ENCODE results near the gene KLRC1. TPM values are rescaled to one million over a fixed set of nuclear protein-coding genes. Genes with fewer than 3 reads are reported as not detected.

KLRC1 gene
- total RNA-seq, 1 experiment from 2014 or later = not detected

DNA sequence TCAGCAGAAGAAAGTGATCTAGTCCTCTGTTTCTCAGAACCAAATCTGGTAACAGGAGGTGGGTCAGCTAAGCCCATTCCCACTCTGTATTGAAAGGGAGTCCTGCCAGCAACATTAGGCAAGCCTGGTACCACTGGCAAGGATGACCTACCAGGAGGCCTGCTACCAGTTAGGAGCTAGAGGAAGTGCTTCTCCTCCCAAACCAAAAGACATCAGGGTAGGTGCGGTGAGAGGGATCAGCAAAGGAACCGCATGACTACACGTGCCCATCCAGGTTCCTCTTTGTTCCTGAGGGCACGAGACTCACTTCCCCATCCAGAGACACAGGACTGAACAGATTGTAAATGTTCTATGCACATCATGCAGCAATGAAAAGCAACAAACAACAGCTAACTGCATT, 46.5 kb downstream of the KLRC1 start:
- ChIA-PET CTCF (no interaction called here), POLR2A (no interaction called here)
- Mint-ChIP-seq H3K9me3 (peaks cover 8% of the 10 kb centered on the region), H3K4me3 (no peak overlapping the region), H3K27ac (no peak overlapping the region; the same call in 1 of the 2 replicates), H3K27me3 (ENCODE audit: low read depth) (no peaks in the 10 kb centered on the region; the same call in 1 of the 2 replicates), H3K36me3 (0 out of 2 replicates have a peak, but pooled peaks cover 3% of the 10 kb centered on the region), H3K4me1 (peaks cover 17% of the 10 kb centered on the region)
- TF ChIP-seq NFATC4 (CRISPR knock-in tag; IDR thresholded peaks at IDR 0.05) (no peak), OVOL2 (CRISPR knock-in tag; IDR thresholded peaks at IDR 0.05; ENCODE audit: borderline replicate concordance) (no peak), ELF4 (CRISPR knock-in tag; IDR thresholded peaks at IDR 0.05; ENCODE audit: low read depth) (no peak), JUN (CRISPR knock-in tag; IDR thresholded peaks at IDR 0.05) (no peak), NR2C2 (CRISPR knock-in tag; IDR thresholded peaks at IDR 0.05) (no peak), GABPB1 (CRISPR knock-in tag; IDR thresholded peaks at IDR 0.05) (no peak), CREM (CRISPR knock-in tag; IDR thresholded peaks at IDR 0.05) (no peak), CBFB (CRISPR knock-in tag; IDR thresholded peaks at IDR 0.05; ENCODE audit: low read depth) (no peak), TEAD1 (CRISPR knock-in tag; IDR thresholded peaks at IDR 0.05) (no peak), ZNF263 (CRISPR knock-in tag; IDR thresholded peaks at IDR 0.05; ENCODE audit: low read depth) (no peak)
- TF ChIP-seq, protein P1, sequence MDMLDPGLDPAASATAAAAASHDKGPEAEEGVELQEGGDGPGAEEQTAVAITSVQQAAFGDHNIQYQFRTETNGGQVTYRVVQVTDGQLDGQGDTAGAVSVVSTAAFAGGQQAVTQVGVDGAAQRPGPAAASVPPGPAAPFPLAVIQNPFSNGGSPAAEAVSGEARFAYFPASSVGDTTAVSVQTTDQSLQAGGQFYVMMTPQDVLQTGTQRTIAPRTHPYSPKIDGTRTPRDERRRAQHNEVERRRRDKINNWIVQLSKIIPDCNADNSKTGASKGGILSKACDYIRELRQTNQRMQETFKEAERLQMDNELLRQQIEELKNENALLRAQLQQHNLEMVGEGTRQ (CRISPR knock-in tag; IDR thresholded peaks at IDR 0.05) = no peak
- TF ChIP-seq, protein P2, sequence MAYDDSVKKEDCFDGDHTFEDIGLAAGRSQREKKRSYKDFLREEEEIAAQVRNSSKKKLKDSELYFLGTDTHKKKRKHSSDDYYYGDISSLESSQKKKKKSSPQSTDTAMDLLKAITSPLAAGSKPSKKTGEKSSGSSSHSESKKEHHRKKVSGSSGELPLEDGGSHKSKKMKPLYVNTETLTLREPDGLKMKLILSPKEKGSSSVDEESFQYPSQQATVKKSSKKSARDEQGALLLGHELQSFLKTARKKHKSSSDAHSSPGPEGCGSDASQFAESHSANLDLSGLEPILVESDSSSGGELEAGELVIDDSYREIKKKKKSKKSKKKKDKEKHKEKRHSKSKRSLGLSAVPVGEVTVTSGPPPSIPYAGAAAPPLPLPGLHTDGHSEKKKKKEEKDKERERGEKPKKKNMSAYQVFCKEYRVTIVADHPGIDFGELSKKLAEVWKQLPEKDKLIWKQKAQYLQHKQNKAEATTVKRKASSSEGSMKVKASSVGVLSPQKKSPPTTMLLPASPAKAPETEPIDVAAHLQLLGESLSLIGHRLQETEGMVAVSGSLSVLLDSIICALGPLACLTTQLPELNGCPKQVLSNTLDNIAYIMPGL (CRISPR knock-in tag; IDR thresholded peaks at IDR 0.05) = no peak
- DNase-seq (ENCODE audit: low spot score) (no peak), ATAC-seq (no peak)

DNA sequence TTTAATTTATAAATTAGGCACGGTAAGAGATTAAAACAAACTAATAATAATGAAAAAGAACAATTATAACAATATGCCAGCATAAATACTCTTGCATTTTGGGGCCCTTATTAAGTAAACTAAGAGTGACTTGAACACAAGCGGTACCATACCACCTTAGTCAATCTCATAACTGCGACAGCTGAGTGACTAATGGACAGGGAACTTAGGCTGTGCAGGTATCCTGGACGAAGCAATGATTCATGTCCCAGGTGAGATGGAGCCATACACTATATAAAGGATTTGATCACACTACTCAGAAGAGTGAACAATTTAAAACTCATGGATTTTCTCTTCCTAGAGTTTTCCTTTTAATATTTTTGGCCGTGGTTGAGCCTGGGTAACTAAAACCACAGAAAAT, 47.9 kb downstream of the KLRC1 start:
- no peak for TF ChIP-seq MXD4 (CRISPR knock-in tag; IDR thresholded peaks at IDR 0.05; ENCODE audit: borderline replicate concordance)
- TF ChIP-seq, protein P3, sequence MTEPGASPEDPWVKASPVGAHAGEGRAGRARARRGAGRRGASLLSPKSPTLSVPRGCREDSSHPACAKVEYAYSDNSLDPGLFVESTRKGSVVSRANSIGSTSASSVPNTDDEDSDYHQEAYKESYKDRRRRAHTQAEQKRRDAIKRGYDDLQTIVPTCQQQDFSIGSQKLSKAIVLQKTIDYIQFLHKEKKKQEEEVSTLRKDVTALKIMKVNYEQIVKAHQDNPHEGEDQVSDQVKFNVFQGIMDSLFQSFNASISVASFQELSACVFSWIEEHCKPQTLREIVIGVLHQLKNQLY (CRISPR knock-in tag; IDR thresholded peaks at IDR 0.05) = no peak
- Mint-ChIP-seq H3K36me3 (0 out of 2 replicates have a peak, but pooled peaks cover 3% of the 10 kb centered on the region), H3K4me1 (peaks cover 8% of the 10 kb centered on the region), H3K27me3 (ENCODE audit: low read depth) (no peaks in the 10 kb centered on the region), H3K27ac (no peak overlapping the region), H3K9me3 (peaks cover 8% of the 10 kb centered on the region), H3K4me3 (no peak overlapping the region)
- DNase-seq (ENCODE audit: low spot score) (no peak), ATAC-seq (no peak)
- ChIA-PET POLR2A (no interaction called here), CTCF (no interaction called here)

DNA sequence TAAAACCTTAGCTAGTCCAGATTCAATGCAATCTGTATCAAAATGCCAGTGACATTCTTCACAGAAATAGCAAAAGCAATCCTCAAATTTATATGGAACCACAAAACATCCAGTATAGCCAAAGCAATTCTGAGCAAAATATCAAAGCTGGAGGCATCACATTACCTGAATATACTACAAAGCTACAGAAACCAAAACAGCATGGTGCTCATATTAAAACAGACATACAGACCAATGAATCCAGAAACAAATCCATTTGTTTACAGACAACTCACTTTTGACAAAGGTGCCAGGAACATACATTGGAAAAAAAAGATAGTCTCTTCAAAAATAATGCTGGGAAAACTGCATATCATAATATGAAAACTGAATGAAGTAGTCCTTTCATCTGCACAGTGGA, 48.4 kb downstream of the KLRC1 start:
- no peak for DNase-seq (ENCODE audit: low spot score)
- ChIA-PET POLR2A (no interaction called here), CTCF (no interaction called here)
- H3K27ac Mint-ChIP-seq = no peak overlapping the region
- H3K9me3 Mint-ChIP-seq = peaks cover 8% of the 10 kb centered on the region
- peaks cover 8% of the 10 kb centered on the region for H3K4me1 Mint-ChIP-seq
- 0 out of 2 replicates have a peak, but pooled peaks cover 3% of the 10 kb centered on the region for H3K36me3 Mint-ChIP-seq
- no peak overlapping the region for H3K4me3 Mint-ChIP-seq
- H3K27me3 Mint-ChIP-seq (ENCODE audit: low read depth) = no peaks in the 10 kb centered on the region
- ATAC-seq = no peak
- TF ChIP-seq, protein P4, sequence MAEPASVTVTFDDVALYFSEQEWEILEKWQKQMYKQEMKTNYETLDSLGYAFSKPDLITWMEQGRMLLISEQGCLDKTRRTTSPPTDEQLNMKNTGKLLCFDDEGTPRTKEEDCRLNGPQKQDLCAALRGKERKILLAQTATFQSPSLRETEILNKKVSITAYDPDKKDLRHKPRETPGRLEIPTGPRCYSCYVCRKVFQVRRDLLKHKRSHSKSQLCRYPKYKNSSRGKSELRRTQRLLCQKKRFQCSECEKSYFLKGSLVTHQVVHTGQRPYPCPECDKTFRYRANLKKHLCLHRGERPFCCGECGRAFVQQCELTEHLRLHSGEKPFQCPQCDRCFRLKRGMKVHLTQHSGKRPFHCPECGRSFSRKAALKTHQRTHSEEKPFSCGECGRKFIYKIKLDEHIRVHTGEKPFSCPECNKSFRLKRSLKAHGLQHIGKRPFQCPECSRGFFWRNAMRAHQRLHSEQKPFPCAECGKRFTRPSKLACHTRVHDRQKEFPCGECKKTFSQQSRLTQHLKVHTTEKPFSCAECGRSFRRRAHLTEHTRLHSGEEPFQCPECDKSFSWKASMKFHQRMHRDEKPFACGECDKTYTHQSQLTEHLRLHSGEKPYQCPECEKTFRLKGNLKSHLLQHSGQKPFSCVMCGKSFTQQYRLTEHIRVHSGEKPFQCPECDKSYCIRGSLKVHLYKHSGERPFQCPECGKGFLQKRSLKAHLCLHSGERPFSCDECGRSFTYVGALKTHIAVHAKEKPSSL (CRISPR knock-in tag; conservative IDR thresholded peaks at IDR 0.05) = no peak
- no peak for TF ChIP-seq SP1 (CRISPR knock-in tag; conservative IDR thresholded peaks at IDR 0.05)
- TF ChIP-seq, protein P5, sequence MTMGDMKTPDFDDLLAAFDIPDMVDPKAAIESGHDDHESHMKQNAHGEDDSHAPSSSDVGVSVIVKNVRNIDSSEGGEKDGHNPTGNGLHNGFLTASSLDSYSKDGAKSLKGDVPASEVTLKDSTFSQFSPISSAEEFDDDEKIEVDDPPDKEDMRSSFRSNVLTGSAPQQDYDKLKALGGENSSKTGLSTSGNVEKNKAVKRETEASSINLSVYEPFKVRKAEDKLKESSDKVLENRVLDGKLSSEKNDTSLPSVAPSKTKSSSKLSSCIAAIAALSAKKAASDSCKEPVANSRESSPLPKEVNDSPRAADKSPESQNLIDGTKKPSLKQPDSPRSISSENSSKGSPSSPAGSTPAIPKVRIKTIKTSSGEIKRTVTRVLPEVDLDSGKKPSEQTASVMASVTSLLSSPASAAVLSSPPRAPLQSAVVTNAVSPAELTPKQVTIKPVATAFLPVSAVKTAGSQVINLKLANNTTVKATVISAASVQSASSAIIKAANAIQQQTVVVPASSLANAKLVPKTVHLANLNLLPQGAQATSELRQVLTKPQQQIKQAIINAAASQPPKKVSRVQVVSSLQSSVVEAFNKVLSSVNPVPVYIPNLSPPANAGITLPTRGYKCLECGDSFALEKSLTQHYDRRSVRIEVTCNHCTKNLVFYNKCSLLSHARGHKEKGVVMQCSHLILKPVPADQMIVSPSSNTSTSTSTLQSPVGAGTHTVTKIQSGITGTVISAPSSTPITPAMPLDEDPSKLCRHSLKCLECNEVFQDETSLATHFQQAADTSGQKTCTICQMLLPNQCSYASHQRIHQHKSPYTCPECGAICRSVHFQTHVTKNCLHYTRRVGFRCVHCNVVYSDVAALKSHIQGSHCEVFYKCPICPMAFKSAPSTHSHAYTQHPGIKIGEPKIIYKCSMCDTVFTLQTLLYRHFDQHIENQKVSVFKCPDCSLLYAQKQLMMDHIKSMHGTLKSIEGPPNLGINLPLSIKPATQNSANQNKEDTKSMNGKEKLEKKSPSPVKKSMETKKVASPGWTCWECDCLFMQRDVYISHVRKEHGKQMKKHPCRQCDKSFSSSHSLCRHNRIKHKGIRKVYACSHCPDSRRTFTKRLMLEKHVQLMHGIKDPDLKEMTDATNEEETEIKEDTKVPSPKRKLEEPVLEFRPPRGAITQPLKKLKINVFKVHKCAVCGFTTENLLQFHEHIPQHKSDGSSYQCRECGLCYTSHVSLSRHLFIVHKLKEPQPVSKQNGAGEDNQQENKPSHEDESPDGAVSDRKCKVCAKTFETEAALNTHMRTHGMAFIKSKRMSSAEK (CRISPR knock-in tag; IDR thresholded peaks at IDR 0.05; ENCODE audit: borderline replicate concordance) = no peak
- TF ChIP-seq ZNF219 (CRISPR knock-in tag; IDR thresholded peaks at IDR 0.05; ENCODE audit: borderline replicate concordance) = no peak
- TF ChIP-seq, protein P6, sequence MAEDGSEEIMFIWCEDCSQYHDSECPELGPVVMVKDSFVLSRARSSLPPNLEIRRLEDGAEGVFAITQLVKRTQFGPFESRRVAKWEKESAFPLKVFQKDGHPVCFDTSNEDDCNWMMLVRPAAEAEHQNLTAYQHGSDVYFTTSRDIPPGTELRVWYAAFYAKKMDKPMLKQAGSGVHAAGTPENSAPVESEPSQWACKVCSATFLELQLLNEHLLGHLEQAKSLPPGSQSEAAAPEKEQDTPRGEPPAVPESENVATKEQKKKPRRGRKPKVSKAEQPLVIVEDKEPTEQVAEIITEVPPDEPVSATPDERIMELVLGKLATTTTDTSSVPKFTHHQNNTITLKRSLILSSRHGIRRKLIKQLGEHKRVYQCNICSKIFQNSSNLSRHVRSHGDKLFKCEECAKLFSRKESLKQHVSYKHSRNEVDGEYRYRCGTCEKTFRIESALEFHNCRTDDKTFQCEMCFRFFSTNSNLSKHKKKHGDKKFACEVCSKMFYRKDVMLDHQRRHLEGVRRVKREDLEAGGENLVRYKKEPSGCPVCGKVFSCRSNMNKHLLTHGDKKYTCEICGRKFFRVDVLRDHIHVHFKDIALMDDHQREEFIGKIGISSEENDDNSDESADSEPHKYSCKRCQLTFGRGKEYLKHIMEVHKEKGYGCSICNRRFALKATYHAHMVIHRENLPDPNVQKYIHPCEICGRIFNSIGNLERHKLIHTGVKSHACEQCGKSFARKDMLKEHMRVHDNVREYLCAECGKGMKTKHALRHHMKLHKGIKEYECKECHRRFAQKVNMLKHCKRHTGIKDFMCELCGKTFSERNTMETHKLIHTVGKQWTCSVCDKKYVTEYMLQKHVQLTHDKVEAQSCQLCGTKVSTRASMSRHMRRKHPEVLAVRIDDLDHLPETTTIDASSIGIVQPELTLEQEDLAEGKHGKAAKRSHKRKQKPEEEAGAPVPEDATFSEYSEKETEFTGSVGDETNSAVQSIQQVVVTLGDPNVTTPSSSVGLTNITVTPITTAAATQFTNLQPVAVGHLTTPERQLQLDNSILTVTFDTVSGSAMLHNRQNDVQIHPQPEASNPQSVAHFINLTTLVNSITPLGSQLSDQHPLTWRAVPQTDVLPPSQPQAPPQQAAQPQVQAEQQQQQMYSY (CRISPR knock-in tag; IDR thresholded peaks at IDR 0.05) = no peak

Measured in WTC11 (cell line).